C4-2B (cell line): ENCODE data around the gene FAM240B.

Source experiments
- CTCF ChIP-seq: fragments of 450-650 bp; conservative IDR thresholded peaks from 2 replicates; pipeline ENCODE4 v1.5.1; 2017; ENCODE audit warnings: mild to moderate bottlenecking
- ZFX ChIP-seq: fragments of 450-650 bp; IDR thresholded peaks from 2 replicates; pipeline ENCODE4 v1.6.1; 2017

GRCh38 chr9:38689678-38690077, 30.3 kb downstream of the FAM240B start:
- TF ChIP-seq CTCF, result no peak
- TF ChIP-seq ZFX, result no peak
